GM19035 (cell line): ENCODE measurements around the gene PRAMEF7.
"Not testable (repeated sequence)": the region's sequence is repeated elsewhere in the genome, so short reads cannot be mapped to it uniquely, and the experiment has no call there.

Experiments used
- ATAC-seq: cut with Tn5 transposase; IDR thresholded peaks from one replicate; pipeline ENCODE4 v1.9.1; 2021; ENCODE audit not compliant: unreplicated experiment

Gene PRAMEF7

GRCh38 chr1:12916310-12916709 is at the start of gene PRAMEF7:
Gene PRAMEF7, plus strand, starts transcription at chr1:12916610. Its CDS starts 1,083 bp downstream, at chr1:12917693.
- not testable (repeated sequence) for ATAC-seq

- not testable (repeated sequence) for ATAC-seq
These were observed 38.0 kb upstream of the PRAMEF7 start for GRCh38 chr1:12878453-12878852.

GRCh38 chr1:12886101-12886500 is 30.3 kb upstream of the PRAMEF7 start, which contains the start of gene PRAMEF4:
Gene PRAMEF4, minus strand, starts transcription at chr1:12886201. Its CDS starts 2,807 bp downstream, at chr1:12883394.
- ATAC-seq: not testable (repeated sequence)

- ATAC-seq: not testable (repeated sequence)
These were observed 18.2 kb upstream of the PRAMEF7 start, which contains the start of gene PRAMEF10 for GRCh38 chr1:12898170-12898569. Gene PRAMEF10, minus strand, starts transcription at chr1:12898270. Its CDS starts 2,423 bp downstream, at chr1:12895847.

GRCh38 chr1:12899186-12899585 is 17.2 kb upstream of the PRAMEF7 start:
- not testable (repeated sequence) for ATAC-seq

GRCh38 chr1:12903793-12904572 is 12.4 kb upstream of the PRAMEF7 start:
- ATAC-seq: not testable (repeated sequence)

GRCh38 chr1:12921749-12922148 is 5.3 kb downstream of the PRAMEF7 start:
- not testable (repeated sequence) for ATAC-seq

- not testable (repeated sequence) for ATAC-seq
These were observed 8.0 kb downstream of the PRAMEF7 start for GRCh38 chr1:12924368-12924767.

- not testable (repeated sequence) for ATAC-seq
These were observed 31.1 kb downstream of the PRAMEF7 start, which contains the start of gene PRAMEF6 for GRCh38 chr1:12947480-12947879. Gene PRAMEF6, minus strand, starts transcription at chr1:12947580. Its CDS starts 5,062 bp downstream, at chr1:12942518.
